OCI-LY1 (cell line): ENCODE results near the gene ZNF22.

ENCODE experiments used
- CTCF ChIP-seq: fragments of 200-600 bp; sonication (generic), shearing (Covaris generic); IDR thresholded peaks from 2 replicates; pipeline ENCODE4 v1.5.1; 2017; ENCODE audit warnings: mild to moderate bottlenecking, antibody characterized with exemption, low read length, moderate library complexity, mixed read lengths
- EZH2 ChIP-seq: fragments of 200-600 bp; sonication (generic), shearing (Covaris generic); IDR thresholded peaks from 2 replicates; pipeline ENCODE4 v1.8.0; 2017; ENCODE audit warnings: borderline replicate concordance, mixed run types, mild to moderate bottlenecking, antibody characterized with exemption, low read length, moderate library complexity, mixed read lengths

- TF ChIP-seq CTCF (no peak), EZH2 (no peak)
These were observed 17.4 kb upstream of the ZNF22 start for GRCh38 chr10:44983066-44983894.
